CD4-positive, alpha-beta T cell treated with Interleukin-21 for 1 hour (primary cell): ENCODE measurements around the gene NXN.

Experiments
- DNase-seq: peaks from one replicate; pipeline ENCODE4 v3.0.0-alpha.2; 2020

The NXN gene

GRCh38 chr17:979539-980405, at the start of gene NXN:
Gene NXN (minus strand): TSS chr17:979776.
- peak; percentile 84 for DNase-seq

GRCh38 chr17:1027044-1027443, 47.5 kb upstream of the NXN start:
- no peak for DNase-seq

- DNase-seq, result no peak
Measured at GRCh38 chr17:1026599-1026975, 47.0 kb upstream of the NXN start.

- DNase-seq, result no peak
Measured at GRCh38 chr17:1025733-1026598, 46.4 kb upstream of the NXN start.

- no peak for DNase-seq
Measured at GRCh38 chr17:1024076-1024475, 44.5 kb upstream of the NXN start.

GRCh38 chr17:1022278-1023024, 42.9 kb upstream of the NXN start:
- DNase-seq, result no peak

GRCh38 chr17:1021147-1021546, 41.6 kb upstream of the NXN start:
- no peak for DNase-seq

DNA sequence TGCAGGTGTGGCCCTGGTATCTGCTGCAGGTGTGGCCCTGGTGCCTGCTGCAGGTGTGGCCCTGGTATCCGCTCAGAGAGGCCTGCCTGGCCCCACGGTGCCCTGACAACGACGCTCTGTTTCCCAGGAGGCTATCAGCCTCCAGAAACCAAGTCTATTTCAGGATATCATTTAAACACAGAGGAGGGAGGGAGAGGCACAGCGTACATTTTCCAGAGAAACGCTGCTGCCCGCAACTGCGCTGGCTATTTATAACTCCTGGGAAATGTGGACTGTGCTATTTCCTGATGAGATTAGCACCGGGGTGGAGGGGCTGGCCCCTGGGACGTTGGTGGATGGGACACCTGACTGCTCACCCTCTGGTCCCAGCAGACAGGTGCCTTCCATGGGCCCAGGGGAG, 39.9 kb upstream of the NXN start:
- DNase-seq, result no peak

DNA sequence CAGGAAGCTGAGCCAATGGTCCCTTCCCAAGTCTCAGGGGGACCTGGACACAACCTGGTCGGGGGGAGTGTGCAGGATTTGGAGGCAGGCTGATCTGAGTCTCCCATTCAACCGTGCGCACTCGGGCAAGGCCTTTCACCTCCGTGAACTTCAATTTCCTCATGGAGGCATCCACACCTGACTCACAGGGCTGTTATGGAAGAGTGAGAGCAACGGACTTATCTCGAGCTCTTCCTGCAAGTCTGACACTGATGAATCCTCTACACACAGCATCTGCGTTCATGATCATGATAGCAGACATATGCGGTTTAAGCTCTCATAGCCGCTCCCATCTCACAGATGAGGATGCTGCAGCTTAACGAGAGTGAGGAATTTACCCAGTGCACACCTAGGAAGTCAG, 39.0 kb upstream of the NXN start:
- no peak for DNase-seq

- DNase-seq, result no peak
Measured at GRCh38 chr17:1013729-1014090, 34.1 kb upstream of the NXN start.

GRCh38 chr17:1012823-1013728, 33.5 kb upstream of the NXN start:
- DNase-seq, result no peak

- no peak for DNase-seq
Measured at GRCh38 chr17:1011760-1012735, 32.5 kb upstream of the NXN start.

- DNase-seq, result no peak
Measured at GRCh38 chr17:1011138-1011537, 31.6 kb upstream of the NXN start.

GRCh38 chr17:1010586-1010985, 31.0 kb upstream of the NXN start:
- no peak for DNase-seq

- no peak for DNase-seq
Measured at GRCh38 chr17:1010086-1010450, 30.5 kb upstream of the NXN start.

DNA sequence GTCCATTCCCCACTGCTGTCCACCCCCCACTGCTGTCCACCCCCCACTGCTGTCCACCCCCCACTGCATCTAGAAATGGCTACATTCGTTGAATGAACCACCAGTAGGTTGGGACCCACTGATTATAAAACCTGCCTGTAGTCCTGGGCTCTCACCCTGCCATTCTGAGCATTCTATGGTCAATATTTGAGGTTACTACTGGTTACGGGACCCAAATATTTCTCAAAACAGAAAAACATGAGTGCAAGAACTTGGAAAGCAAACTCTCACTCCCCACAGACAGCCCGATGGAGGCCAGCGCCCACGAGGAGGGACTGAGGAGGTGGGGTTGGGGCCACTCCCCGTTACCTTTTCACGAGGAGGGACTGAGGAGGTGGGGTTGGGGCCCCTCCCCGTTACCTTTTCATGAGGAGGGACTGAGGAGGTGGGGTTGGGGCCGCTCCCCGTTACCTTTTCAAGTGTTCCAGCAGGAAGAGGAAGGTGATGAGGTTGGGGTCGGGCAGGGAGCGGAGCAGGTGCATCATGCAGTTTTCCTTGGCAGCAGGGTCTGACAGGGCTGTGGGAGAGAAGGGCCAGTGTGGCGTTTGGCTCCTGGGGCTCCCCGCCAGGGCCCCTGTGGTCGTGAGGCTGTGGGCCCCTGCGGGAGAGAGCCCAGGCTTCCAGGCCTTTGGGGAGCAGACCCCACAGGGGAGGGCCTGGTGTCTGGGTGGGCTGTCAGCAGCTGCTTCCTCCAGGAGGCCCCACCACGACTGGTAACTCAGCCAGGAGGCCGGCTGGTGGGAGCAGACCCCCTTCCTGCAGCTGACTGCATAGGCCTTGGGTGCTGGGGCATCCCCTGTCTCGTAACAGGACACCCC, 29.9 kb upstream of the NXN start:
- no peak for DNase-seq

DNA sequence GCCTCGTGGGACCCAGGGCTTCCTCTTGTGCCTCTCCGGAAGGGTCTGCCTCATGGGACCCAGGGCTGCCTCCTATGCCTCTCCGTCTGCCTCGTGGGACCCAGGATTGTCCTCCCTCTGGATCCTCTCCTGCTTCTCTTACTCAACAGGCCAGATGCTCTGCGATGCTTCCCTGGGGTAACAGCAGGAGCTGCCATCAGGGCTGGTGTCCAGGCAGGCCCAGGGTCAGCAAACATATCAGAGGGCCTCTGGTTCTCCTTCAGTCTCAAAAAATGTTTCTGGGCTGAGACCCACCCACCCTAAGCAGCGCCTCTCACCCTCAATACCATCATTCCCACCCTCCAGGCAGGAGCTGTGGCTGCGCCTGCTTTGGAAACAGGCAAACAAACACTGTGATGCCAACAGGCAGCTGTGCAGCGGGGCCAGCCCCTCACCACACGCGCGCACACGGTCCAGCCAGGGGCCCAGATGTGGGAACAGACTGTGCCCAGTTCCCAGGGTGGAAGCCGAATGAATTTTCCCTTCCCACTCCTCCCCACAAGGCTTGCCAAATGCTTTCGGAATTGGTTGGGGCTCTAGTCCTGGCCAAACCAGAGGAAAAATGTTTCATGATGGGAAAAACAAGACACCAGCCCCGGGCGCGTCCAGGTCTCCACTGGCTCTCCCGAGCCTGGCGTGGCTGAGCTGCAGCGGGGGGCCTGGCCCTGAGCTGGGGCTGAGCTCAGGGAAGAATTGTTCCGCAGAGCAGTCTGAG, 28.6 kb upstream of the NXN start:
- DNase-seq, result no peak

- DNase-seq, result no peak
Measured at GRCh38 chr17:1007310-1008007, 27.9 kb upstream of the NXN start.

GRCh38 chr17:1006054-1006453, 26.5 kb upstream of the NXN start:
- no peak for DNase-seq
